OCI-LY1 (cell line): ENCODE measurements around the gene SLC43A1.
"Not testable (repeated sequence)": the region's sequence is repeated elsewhere in the genome, so short reads cannot be mapped to it uniquely, and the experiment has no call there.

Experiments used
- H2AFZ ChIP-seq: fragments of 200-600 bp; sonication (generic), shearing (Covaris generic); 2 replicates; pipeline ENCODE4 v1.6.0; 2014; ENCODE audit warnings: antibody characterized with exemption, mild to moderate bottlenecking, low read length
- H3F3A ChIP-seq: fragments of 200-600 bp; sonication (generic), shearing (Covaris generic); 2 replicates; pipeline ENCODE4 v1.6.0; 2014; ENCODE audit warnings: mild to moderate bottlenecking, antibody characterized with exemption, low read length, moderate library complexity; ENCODE audit not compliant: insufficient read depth
- H3K27ac ChIP-seq: fragments of 200-600 bp; sonication (generic); 2 replicates; pipeline ENCODE4 v1.5.1; 2014; ENCODE audit warnings: low read length, mixed run types, mild to moderate bottlenecking, low read depth; ENCODE audit not compliant: poor library complexity, severe bottlenecking
- H3K27me3 ChIP-seq: fragments of 200-600 bp; sonication (generic); 2 replicates; pipeline ENCODE4 v1.6.0; 2014; ENCODE audit warnings: antibody characterized with exemption, mild to moderate bottlenecking, low read length, moderate library complexity; ENCODE audit not compliant: insufficient read depth
- H3K36me3 ChIP-seq: fragments of 200-600 bp; sonication (generic); 2 replicates; pipeline ENCODE4 v1.6.1; 2014; ENCODE audit warnings: mild to moderate bottlenecking, antibody characterized with exemption, low read length, moderate library complexity, mixed read lengths; ENCODE audit not compliant: insufficient read depth
- H3K4me1 ChIP-seq: fragments of 200-600 bp; sonication (generic); 2 replicates; pipeline ENCODE4 v1.5.1; 2014; ENCODE audit warnings: mild to moderate bottlenecking, low read length, moderate library complexity; ENCODE audit not compliant: insufficient read depth, severe bottlenecking
- H3K4me2 ChIP-seq: fragments of 200-600 bp; sonication (generic), shearing (Covaris generic); 2 replicates; pipeline ENCODE4 v1.6.1; 2014; ENCODE audit warnings: low read length
- H3K4me3 ChIP-seq: fragments of 200-600 bp; sonication (generic); 2 replicates; pipeline ENCODE4 v1.5.1; 2014; ENCODE audit warnings: low read length, low read depth, mild to moderate bottlenecking, mixed read lengths; ENCODE audit not compliant: poor library complexity, severe bottlenecking
- H3K79me2 ChIP-seq: fragments of 200-600 bp; shearing (Covaris generic); 2 replicates; pipeline ENCODE4 v1.6.1; 2016; ENCODE audit warnings: mixed run types, low read length, mixed read lengths; ENCODE audit not compliant: insufficient read depth
- H3K9ac ChIP-seq: fragments of 200-600 bp; sonication (generic), shearing (Covaris generic); 2 replicates; pipeline ENCODE4 v1.6.1; 2014; ENCODE audit warnings: mild to moderate bottlenecking, low read length, mixed read lengths
- H3K9me2 ChIP-seq: fragments of 200-600 bp; sonication (generic), shearing (Covaris generic); 2 replicates; pipeline ENCODE4 v1.6.1; 2014; ENCODE audit warnings: low read depth, mild to moderate bottlenecking, low read length, mixed read lengths
- H3K9me3 ChIP-seq: fragments of 200-600 bp; shearing (Covaris generic); 2 replicates; pipeline ENCODE4 v1.6.1; 2014; ENCODE audit warnings: low read length, mixed read lengths
- H4K20me1 ChIP-seq: fragments of 200-600 bp; sonication (generic), shearing (Covaris generic); 2 replicates; pipeline ENCODE4 v1.6.0; 2016; ENCODE audit warnings: mild to moderate bottlenecking, low read length; ENCODE audit not compliant: insufficient read depth
- CTCF ChIP-seq: fragments of 200-600 bp; sonication (generic), shearing (Covaris generic); IDR thresholded peaks from 2 replicates; pipeline ENCODE4 v1.5.1; 2017; ENCODE audit warnings: mild to moderate bottlenecking, antibody characterized with exemption, low read length, moderate library complexity, mixed read lengths
- EZH2 ChIP-seq: fragments of 200-600 bp; sonication (generic), shearing (Covaris generic); IDR thresholded peaks from 2 replicates; pipeline ENCODE4 v1.8.0; 2017; ENCODE audit warnings: borderline replicate concordance, mixed run types, mild to moderate bottlenecking, antibody characterized with exemption, low read length, moderate library complexity, mixed read lengths

The SLC43A1 gene

GRCh38 chr11:57541169-57541568 is 25.7 kb upstream of the SLC43A1 start:
- Histone ChIP-seq H3K27ac (no peak overlapping the region), H3K4me2 (no peak overlapping the region), H3K4me1 (no peaks in the 10 kb centered on the region), H3K79me2 (no peaks in the 10 kb centered on the region), H3K27me3 (no peaks in the 10 kb centered on the region), H4K20me1 (no peaks in the 10 kb centered on the region), H3K36me3 (no peaks in the 10 kb centered on the region), H2AFZ (no peak overlapping the region), H3K4me3 (no peak overlapping the region), H3F3A (no peaks in the 10 kb centered on the region), H3K9me2 (no peaks in the 10 kb centered on the region), H3K9ac (no peak overlapping the region), H3K9me3 (no peaks in the 10 kb centered on the region)
- TF ChIP-seq CTCF (no peak), EZH2 (no peak)

- H3K4me2 ChIP-seq, result no peak overlapping the region
- H3F3A ChIP-seq, result no peaks in the 10 kb centered on the region
- no peak overlapping the region for H3K9ac ChIP-seq
- H3K9me3 ChIP-seq, result no peaks in the 10 kb centered on the region
- no peaks in the 10 kb centered on the region for H3K36me3 ChIP-seq
- no peaks in the 10 kb centered on the region for H4K20me1 ChIP-seq
- no peak for TF ChIP-seq EZH2
- no peak for TF ChIP-seq CTCF
- no peak overlapping the region for H2AFZ ChIP-seq
- no peaks in the 10 kb centered on the region for H3K9me2 ChIP-seq
- no peak overlapping the region for H3K27ac ChIP-seq
- no peak overlapping the region for H3K4me3 ChIP-seq
- H3K27me3 ChIP-seq, result no peaks in the 10 kb centered on the region
- H3K79me2 ChIP-seq, result no peaks in the 10 kb centered on the region
- no peaks in the 10 kb centered on the region for H3K4me1 ChIP-seq
Measured at GRCh38 chr11:57539342-57539741, 23.8 kb upstream of the SLC43A1 start.

- no peaks in the 10 kb centered on the region for H3K9me3 ChIP-seq
- no peaks in the 10 kb centered on the region for H3K36me3 ChIP-seq
- no peak within 1 kb of the TSS for H3K4me3 ChIP-seq
- H2AFZ ChIP-seq, result no peak within 1 kb of the TSS
- no peaks in the 10 kb centered on the region for H3K4me1 ChIP-seq
- H4K20me1 ChIP-seq, result no peaks in the 10 kb centered on the region
- no peaks in the 10 kb centered on the region for H3K27me3 ChIP-seq
- no peaks in the 10 kb centered on the region for H3K9me2 ChIP-seq
- no peak within 1 kb of the TSS for H3K27ac ChIP-seq
- H3K4me2 ChIP-seq, result no peak within 1 kb of the TSS
- no peaks in the 10 kb centered on the region for H3K79me2 ChIP-seq
- H3F3A ChIP-seq, result no peaks in the 10 kb centered on the region
- no peak within 1 kb of the TSS for H3K9ac ChIP-seq
- TF ChIP-seq CTCF (no peak), EZH2 (no peak)
Measured at GRCh38 chr11:57536947-57537619, 21.6 kb upstream of the SLC43A1 start, which contains the start of gene SMTNL1. TSS of gene SMTNL1 (plus strand) at chr11:57537595. CDS start at chr11:57542643, 5,048 bp downstream.

DNA sequence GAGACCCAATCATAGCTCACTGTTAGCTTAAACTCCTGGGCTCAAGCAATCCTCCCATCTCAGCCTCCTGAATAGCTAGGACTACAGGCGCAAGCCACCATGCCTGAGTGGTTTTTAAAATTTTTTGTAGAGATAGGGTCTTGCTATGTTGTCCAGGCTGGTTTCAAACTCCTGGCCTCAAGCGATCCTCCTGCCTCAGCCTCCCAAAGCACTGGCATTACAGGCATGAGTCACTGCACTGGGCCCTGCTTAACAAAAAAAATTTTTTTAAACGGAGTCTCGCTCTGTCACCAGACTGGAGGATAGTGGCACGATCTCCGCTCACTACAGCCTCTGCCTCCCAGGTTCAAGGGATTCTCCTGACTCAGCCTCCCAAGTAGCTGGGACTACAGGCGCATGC is 18.9 kb upstream of the SLC43A1 start:
- H3K36me3 ChIP-seq, H3K9me2 ChIP-seq, H3K9ac ChIP-seq, H3K27ac ChIP-seq, H3K79me2 ChIP-seq, H4K20me1 ChIP-seq, H3F3A ChIP-seq, H2AFZ ChIP-seq, H3K4me2 ChIP-seq, H3K9me3 ChIP-seq, H3K27me3 ChIP-seq, H3K4me3 ChIP-seq: not testable (repeated sequence)
- H3K4me1 ChIP-seq, result peaks cover 13% of the 10 kb centered on the region
